Measurements from ENCODE around the gene ECI2.

GRCh38 chr6:4180652-4181255 lies 45.4 kb upstream of the ECI2 start:
- TF ChIP-seq CTCF (IDR thresholded peaks at IDR 0.05; ENCODE audit: low read depth, low read length) (no peak), MYC (IDR thresholded peaks at IDR 0.05; ENCODE audit: low read depth, low read length) (no peak), POLR2A (IDR thresholded peaks at IDR 0.05; ENCODE audit: extremely low read depth, insufficient read length) (no peak), MAX (IDR thresholded peaks at IDR 0.05; ENCODE audit: low read depth, low read length) (no peak)
